ENCODE data around the gene IFNL3. TPM values are rescaled to one million over a fixed set of nuclear protein-coding genes. Genes with fewer than 3 reads are reported as not detected.

Gene IFNL3
- total RNA-seq, 1 experiment from 2014 or later = not detected

DNA sequence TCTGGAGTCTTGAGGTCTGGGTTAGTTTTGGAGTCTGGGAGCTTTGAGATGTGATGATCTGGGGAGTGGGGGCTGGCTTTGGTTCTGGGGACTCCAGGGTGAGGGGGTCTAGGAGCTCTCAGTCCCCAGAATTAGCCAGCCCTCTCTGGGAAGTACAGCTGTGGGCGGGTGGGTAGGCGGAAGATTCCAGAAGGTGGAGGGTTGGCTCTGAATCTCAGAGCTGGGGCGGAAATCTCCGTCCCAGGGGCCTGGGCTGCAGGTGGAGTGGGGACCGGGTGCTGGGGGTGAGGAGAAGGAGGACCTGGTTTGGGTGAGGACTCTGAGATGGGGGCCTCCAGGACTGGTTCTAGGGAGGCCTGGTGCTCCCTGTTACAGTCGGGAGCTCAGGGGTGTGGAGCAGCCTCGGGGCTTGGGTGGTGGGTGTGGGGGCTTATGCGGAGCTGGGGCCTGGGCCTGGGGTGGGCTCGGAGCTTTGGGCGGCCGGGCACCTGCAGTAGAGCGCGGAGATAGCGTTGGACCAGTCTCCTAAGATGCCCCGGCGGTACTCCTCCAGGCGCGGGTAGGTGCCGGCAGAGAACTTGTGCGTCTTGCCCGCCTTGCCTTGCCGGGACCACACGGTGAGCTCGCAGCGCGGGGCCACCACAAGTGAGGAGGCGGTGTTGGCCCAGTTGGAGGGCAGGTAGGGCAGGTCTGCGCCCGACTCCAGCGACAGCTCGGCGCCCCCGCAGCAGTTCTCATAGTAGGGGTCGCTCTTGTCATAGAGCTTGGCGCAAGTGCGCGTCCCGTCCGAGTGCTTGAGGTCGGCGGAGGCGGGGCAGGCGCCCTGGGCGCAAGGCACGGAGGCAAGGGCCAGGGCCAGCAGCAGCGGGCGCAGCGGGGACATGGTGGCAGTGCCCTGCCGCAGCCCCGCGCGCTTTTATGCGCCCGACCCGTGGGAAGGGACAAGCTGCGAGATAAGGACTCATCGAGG is 41.1 kb downstream of the IFNL3 start, which contains the start of gene SYCN:
Gene SYCN (minus strand): TSS at position 892 of the 970 bp plus-strand sequence. CDS start 9 bp downstream, at position 883.
- TF ChIP-seq EZH2 (IDR thresholded peaks at IDR 0.05; ENCODE audit: low read depth) = no peak
- TF ChIP-seq, protein P1, sequence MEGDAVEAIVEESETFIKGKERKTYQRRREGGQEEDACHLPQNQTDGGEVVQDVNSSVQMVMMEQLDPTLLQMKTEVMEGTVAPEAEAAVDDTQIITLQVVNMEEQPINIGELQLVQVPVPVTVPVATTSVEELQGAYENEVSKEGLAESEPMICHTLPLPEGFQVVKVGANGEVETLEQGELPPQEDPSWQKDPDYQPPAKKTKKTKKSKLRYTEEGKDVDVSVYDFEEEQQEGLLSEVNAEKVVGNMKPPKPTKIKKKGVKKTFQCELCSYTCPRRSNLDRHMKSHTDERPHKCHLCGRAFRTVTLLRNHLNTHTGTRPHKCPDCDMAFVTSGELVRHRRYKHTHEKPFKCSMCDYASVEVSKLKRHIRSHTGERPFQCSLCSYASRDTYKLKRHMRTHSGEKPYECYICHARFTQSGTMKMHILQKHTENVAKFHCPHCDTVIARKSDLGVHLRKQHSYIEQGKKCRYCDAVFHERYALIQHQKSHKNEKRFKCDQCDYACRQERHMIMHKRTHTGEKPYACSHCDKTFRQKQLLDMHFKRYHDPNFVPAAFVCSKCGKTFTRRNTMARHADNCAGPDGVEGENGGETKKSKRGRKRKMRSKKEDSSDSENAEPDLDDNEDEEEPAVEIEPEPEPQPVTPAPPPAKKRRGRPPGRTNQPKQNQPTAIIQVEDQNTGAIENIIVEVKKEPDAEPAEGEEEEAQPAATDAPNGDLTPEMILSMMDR (conservative IDR thresholded peaks at IDR 0.05) = no peak
- Histone ChIP-seq H4K20me1 (ENCODE audit: insufficient read depth) (no peaks in the 10 kb centered on the region), H3K27me3 (ENCODE audit: insufficient read depth, low read depth) (no peaks in the 10 kb centered on the region), H3F3A (ENCODE audit: insufficient read depth, low read depth) (peaks cover 3% of the 10 kb centered on the region; the same call in 1 of the 2 replicates), H3K79me2 (ENCODE audit: low read depth) (no peaks in the 10 kb centered on the region), H3K4me2 (no peak within 1 kb of the TSS), H3K4me1 (replicated peaks; ENCODE audit: insufficient read depth) (peaks cover 3% of the 10 kb centered on the region), H3K36me3 (ENCODE audit: low read depth) (no peaks in the 10 kb centered on the region), H3K27ac (no peak within 1 kb of the TSS), H3K9me3 (ENCODE audit: insufficient read depth, low read depth) (no peaks in the 10 kb centered on the region), H3K4me3 (no peak within 1 kb of the TSS), H2AFZ (no peak within 1 kb of the TSS), H3K9me2 (ENCODE audit: insufficient read depth) (no peaks in the 10 kb centered on the region)
- DNase-seq = no peak
- ChIA-PET CTCF (no interaction called here), POLR2A (ENCODE audit: unreplicated experiment) (no interaction called here)
- intact Hi-C loops (cut with micrococcal nuclease; ENCODE audit: unreplicated experiment) = no loop called here
- no TSS peak for BruUV-seq (replicated peaks)

DNA sequence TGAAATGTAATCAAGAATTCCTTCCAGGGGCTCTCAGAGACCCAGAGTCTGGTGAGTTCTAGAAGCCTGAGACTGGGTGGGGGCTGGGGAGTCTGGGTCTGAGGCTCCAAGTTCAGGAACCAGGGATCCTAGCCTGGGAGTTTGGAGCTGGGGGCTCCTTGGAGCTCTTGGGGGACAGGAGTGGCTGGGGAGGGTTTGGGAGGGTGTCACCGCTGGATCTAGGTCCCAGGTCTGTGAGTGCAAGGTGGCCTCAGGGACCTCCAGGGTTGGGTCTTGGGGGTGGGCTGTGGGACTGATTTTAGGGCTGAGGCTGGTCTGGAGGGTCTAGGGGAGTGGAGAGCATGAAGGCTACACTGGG is 41.8 kb downstream of the IFNL3 start:
- Histone ChIP-seq H3K27ac (no peak overlapping the region), H3K4me2 (no peak overlapping the region), H3F3A (ENCODE audit: insufficient read depth, low read depth) (peaks cover 10% of the 10 kb centered on the region; the same call in 1 of the 2 replicates), H4K20me1 (ENCODE audit: insufficient read depth) (no peaks in the 10 kb centered on the region), H2AFZ (no peak overlapping the region), H3K27me3 (ENCODE audit: insufficient read depth, low read depth) (no peaks in the 10 kb centered on the region), H3K9me2 (ENCODE audit: insufficient read depth) (no peaks in the 10 kb centered on the region), H3K79me2 (ENCODE audit: low read depth) (no peaks in the 10 kb centered on the region), H3K9me3 (ENCODE audit: insufficient read depth, low read depth) (no peaks in the 10 kb centered on the region), H3K36me3 (ENCODE audit: low read depth) (no peaks in the 10 kb centered on the region), H3K4me3 (no peak overlapping the region), H3K4me1 (replicated peaks; ENCODE audit: insufficient read depth) (peaks cover 10% of the 10 kb centered on the region)
- BruUV-seq (replicated peaks) = no TSS peak
- ChIA-PET POLR2A (ENCODE audit: unreplicated experiment) (no interaction called here), CTCF (no interaction called here)
- intact Hi-C loops (cut with micrococcal nuclease; ENCODE audit: unreplicated experiment) = no loop called here
- TF ChIP-seq, protein P1 (conservative IDR thresholded peaks at IDR 0.05) = no peak
- no peak for TF ChIP-seq EZH2 (IDR thresholded peaks at IDR 0.05; ENCODE audit: low read depth)
- no peak for DNase-seq

DNA sequence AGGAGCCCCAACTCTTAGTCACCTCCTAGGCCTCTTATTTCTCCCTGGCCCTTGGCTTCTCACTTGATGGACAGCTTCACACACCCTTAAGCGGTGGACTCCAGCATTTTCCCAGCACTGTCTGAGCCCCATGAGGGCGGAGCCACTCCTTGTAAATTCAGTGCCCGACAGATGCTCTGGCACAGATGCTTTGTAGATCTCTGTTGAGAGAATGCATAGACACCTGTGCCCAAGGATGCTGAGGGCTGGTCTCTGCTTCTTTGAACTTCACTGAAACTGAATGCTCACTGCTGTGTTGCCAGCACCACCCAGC is 44.0 kb downstream of the IFNL3 start:
- peaks cover 32% of the 10 kb centered on the region for H3K4me1 ChIP-seq (replicated peaks; ENCODE audit: insufficient read depth)
- no peak for TF ChIP-seq EZH2 (IDR thresholded peaks at IDR 0.05; ENCODE audit: low read depth)
- TF ChIP-seq, protein P1 (conservative IDR thresholded peaks at IDR 0.05) = no peak
- no peak for DNase-seq
- no peaks in the 10 kb centered on the region for H3K79me2 ChIP-seq (ENCODE audit: low read depth)
- no peak overlapping the region for H3K4me3 ChIP-seq
- no peak overlapping the region for H3K4me2 ChIP-seq
- CTCF ChIA-PET = interaction anchor here (0.6 kb wide), 2 partner anchors 17 to 94 kb away, joined by 4 to 6 read pairs; no protein-coding TSS in a partner anchor
- H3K9me3 ChIP-seq (ENCODE audit: insufficient read depth, low read depth) = no peaks in the 10 kb centered on the region
- H3F3A ChIP-seq (ENCODE audit: insufficient read depth, low read depth) = peaks cover 20% of the 10 kb centered on the region
- POLR2A ChIA-PET (ENCODE audit: unreplicated experiment) = no interaction called here
- no peak overlapping the region for H2AFZ ChIP-seq
- BruUV-seq (replicated peaks) = no TSS peak
- intact Hi-C loops (cut with micrococcal nuclease; ENCODE audit: unreplicated experiment) = no loop called here
- no peaks in the 10 kb centered on the region for H3K36me3 ChIP-seq (ENCODE audit: low read depth)
- H3K27me3 ChIP-seq (ENCODE audit: insufficient read depth, low read depth) = no peaks in the 10 kb centered on the region
- H3K27ac ChIP-seq = no peak overlapping the region
- H4K20me1 ChIP-seq (ENCODE audit: insufficient read depth) = no peaks in the 10 kb centered on the region
- no peaks in the 10 kb centered on the region for H3K9me2 ChIP-seq (ENCODE audit: insufficient read depth)

Measured in PC-9 (cell line).